Activated CD4-positive, CD25-positive, alpha-beta regulatory T cell treated with anti-CD3 and anti-CD28 coated beads, Interleukin-2, amount 50 U/mL, for 72 hours (primary cell): ENCODE data around the gene TARBP2.
A peak's percentile ranks its signal among the peaks of the same experiment; 100 is the strongest.

Experiments
- DNase-seq: peaks from one replicate; pipeline ENCODE4 v3.0.0; 2021

TARBP2 gene

GRCh38 chr12:53500776-53501614 lies at the start of gene TARBP2:
Gene TARBP2 (plus strand): TSS chr12:53501283. CDS start chr12:53501409, 126 bp downstream.
- DNase-seq = peak; percentile 89

- peak; percentile 94 for DNase-seq
These were observed 49.4 kb upstream of the TARBP2 start, which contains the start of gene PCBP2 for GRCh38 chr12:53451661-53452158. Gene PCBP2 (plus strand): TSS chr12:53452102. CDS start chr12:53454801, 2,699 bp downstream.

- DNase-seq = peak; percentile 82
These were observed 48.7 kb upstream of the TARBP2 start for GRCh38 chr12:53452159-53453077.

- no peak for DNase-seq
These were observed 47.0 kb upstream of the TARBP2 start for GRCh38 chr12:53453953-53454640.

GRCh38 chr12:53454707-53455106 lies 46.4 kb upstream of the TARBP2 start:
- DNase-seq = no peak

- DNase-seq = no peak
These were observed 44.3 kb upstream of the TARBP2 start for GRCh38 chr12:53456654-53457366.

- no peak for DNase-seq
These were observed 42.0 kb upstream of the TARBP2 start for GRCh38 chr12:53459097-53459496.

GRCh38 chr12:53461059-53461458 lies 40.0 kb upstream of the TARBP2 start:
- DNase-seq = no peak

GRCh38 chr12:53461591-53461990 lies 39.5 kb upstream of the TARBP2 start:
- no peak for DNase-seq

- DNase-seq = no peak
These were observed 38.1 kb upstream of the TARBP2 start for GRCh38 chr12:53462935-53463334.

GRCh38 chr12:53463802-53464560 lies 37.1 kb upstream of the TARBP2 start:
- DNase-seq = no peak

- DNase-seq = no peak
These were observed 36.2 kb upstream of the TARBP2 start for GRCh38 chr12:53464685-53465418.

GRCh38 chr12:53465679-53466078 lies 35.4 kb upstream of the TARBP2 start:
- no peak for DNase-seq

GRCh38 chr12:53466640-53467039 lies 34.4 kb upstream of the TARBP2 start:
- no peak for DNase-seq

- no peak for DNase-seq
These were observed 34.0 kb upstream of the TARBP2 start for GRCh38 chr12:53467082-53467481.

GRCh38 chr12:53467880-53468279 lies 33.2 kb upstream of the TARBP2 start:
- no peak for DNase-seq

GRCh38 chr12:53468282-53468681 lies 32.8 kb upstream of the TARBP2 start:
- DNase-seq = no peak

- no peak for DNase-seq
These were observed 29.0 kb upstream of the TARBP2 start for GRCh38 chr12:53472056-53472582.

GRCh38 chr12:53474077-53474476 lies 27.0 kb upstream of the TARBP2 start:
- DNase-seq = no peak

GRCh38 chr12:53474819-53475218 lies 26.3 kb upstream of the TARBP2 start:
- DNase-seq = no peak
